OCI-LY3 (cell line): ENCODE results near the gene FGD6.

ENCODE experiments used
- CTCF ChIP-seq: fragments of 200-600, 300-600 bp; sonication (generic); IDR thresholded peaks from 2 replicates; pipeline ENCODE4 v1.5.1; 2014; ENCODE audit warnings: antibody characterized with exemption, low read length, low read depth
- EZH2phosphoT487 ChIP-seq: fragments of 200-600 bp; shearing (Covaris generic); IDR thresholded peaks from 2 replicates; pipeline ENCODE4 v1.6.1; 2018; ENCODE audit warnings: antibody characterized with exemption, mixed run types, low read depth

DNA sequence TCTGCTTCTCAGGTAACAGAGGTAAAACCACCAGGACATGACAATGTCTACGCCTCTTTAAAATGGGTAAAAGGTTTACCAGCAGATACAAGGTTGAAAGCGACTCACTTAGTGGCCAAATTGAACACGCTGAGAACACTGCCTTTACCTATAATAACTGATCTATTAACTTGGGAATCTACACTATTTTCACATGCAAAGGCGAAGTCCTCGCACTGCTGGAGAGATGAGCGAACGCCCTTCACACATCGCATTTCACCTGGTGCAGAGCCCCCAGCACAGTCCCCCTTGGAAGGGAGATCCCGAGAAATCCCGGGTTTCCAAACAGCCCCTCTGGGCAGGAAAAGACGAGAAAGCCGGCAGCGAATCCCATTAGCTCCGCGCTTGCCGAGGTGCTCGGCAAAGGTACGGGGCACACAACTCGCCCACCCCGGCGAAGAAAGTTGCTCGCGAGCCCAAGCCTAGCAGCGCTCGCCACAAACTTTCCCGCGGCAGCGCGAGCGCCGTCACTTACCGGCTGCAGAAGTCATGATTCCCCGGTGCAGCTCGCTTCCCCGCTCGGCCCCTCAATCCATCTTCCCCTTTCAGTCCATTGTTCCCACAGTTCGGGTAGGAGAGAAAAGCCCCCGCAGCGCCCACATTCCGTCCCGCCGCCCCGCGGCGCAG is 423 bp downstream of the FGD6 start:
- no peak for TF ChIP-seq CTCF
- no peak for TF ChIP-seq EZH2phosphoT487
